Stimulated activated CD4-positive, alpha-beta T cell treated with anti-CD3 and anti-CD28 coated beads, Interleukin-4, amount 100 ng/mL, for 48 hours (primary cell): ENCODE results near the gene TAS1R1.

Source experiments
- DNase-seq, 2 donors: peaks; one replicate each; pipeline ENCODE4 v3.0.0-alpha.2; 2020; ENCODE audit warnings: low read depth in 2 of 2

Gene TAS1R1

DNA sequence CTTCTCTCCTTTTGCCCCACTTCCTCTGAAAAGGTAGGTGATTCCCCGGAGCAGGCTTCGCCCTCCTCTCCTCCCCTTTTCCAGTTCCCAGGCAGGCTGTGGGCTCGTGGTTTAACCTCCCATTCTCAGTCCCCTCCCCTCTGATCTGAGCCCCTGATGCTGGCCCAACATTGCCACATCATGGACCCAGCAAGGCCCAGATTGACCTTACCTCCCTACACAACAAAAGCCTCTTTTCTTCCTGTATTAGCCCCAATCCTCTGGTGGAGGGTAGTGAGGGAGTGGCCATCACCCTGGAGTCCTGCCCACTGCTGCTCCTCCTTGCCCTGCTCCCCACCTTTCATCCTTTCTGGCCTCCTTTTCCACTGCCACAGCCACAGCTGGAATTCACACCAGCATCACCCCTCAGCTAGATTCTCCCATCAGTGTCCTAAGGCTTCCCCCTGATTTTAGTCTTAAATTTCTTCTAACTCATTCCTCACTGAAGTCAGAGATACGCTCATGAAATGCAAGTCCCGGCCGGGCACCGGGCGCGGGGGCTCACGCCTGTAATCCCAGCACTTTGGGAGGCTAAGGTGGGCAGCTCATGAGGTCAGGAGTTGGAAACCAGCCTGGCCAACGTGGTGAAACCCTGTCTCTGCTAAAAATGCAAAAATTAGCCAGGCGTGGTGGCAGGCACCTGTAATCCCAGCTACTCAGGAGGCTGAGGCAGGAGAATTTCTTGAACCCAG lies 17.7 kb downstream of the TAS1R1 start:
- no peak for DNase-seq

DNA sequence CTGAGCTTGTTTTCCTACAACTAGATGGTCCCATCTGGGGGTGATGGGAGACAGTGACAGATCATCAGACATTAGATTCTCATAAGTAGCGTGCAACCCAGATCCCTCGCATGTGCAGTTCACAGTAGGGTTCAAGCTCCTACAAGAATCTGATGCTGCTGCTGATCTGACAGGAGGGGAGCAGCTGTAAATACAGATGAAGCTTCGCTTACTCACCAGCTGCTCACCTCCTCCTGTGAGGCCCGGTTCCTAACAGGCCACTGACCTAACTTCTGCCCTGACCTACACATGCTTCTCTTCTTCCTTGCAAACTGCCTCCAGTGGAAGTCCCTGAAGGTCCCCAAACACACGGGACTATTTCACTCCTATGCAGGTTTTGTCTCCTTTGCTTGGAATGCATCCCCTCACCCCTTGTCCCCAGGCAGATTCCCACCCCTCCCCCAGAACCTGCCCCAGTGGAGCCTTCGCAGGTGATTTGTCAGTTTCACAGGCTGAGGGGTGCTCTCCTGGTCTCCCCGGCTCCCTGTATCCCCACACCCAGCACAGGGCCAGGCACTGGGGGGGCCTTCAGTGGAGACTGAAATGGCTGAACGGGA lies 19.0 kb downstream of the TAS1R1 start:
- DNase-seq, result no peak

DNA sequence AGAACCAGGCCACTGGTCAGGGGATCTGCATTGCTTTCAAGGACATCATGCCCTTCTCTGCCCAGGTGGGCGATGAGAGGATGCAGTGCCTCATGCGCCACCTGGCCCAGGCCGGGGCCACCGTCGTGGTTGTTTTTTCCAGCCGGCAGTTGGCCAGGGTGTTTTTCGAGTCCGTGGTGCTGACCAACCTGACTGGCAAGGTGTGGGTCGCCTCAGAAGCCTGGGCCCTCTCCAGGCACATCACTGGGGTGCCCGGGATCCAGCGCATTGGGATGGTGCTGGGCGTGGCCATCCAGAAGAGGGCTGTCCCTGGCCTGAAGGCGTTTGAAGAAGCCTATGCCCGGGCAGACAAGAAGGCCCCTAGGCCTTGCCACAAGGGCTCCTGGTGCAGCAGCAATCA lies 19.7 kb downstream of the TAS1R1 start:
- DNase-seq, result no peak

DNA sequence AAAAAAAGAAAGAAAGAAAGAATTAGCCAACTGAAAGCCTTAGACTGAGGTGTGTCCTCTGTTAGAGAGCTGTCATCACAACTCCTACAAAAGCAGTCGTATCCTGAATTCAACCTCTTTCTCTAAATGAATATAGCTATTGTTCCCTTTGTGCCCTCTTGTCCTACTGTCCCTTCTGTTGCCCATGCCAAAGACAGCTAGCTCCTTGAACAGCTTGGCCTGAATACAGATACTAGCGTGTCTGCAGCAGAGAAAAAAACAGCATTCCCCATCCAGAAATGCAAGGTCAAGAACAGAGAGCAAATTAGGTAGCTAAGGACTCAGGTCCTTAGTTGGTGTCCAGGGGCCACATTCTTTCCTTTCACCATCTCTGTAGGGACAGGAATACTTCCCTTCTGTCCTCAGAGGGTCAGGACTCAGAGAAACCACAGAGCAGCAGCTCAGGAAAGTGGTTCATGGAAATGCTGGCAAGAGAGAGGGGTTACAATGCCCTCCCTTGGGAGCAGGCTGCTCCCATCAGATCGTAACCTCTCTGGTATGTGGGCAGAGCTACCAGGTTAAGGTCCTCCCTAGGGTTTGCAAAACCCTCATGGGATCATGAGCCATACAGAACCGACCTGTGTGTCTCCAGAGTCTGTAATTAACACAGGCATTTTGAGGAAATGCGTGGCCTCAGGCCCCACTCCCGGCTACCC lies 22.9 kb downstream of the TAS1R1 start:
- no peak for DNase-seq

DNA sequence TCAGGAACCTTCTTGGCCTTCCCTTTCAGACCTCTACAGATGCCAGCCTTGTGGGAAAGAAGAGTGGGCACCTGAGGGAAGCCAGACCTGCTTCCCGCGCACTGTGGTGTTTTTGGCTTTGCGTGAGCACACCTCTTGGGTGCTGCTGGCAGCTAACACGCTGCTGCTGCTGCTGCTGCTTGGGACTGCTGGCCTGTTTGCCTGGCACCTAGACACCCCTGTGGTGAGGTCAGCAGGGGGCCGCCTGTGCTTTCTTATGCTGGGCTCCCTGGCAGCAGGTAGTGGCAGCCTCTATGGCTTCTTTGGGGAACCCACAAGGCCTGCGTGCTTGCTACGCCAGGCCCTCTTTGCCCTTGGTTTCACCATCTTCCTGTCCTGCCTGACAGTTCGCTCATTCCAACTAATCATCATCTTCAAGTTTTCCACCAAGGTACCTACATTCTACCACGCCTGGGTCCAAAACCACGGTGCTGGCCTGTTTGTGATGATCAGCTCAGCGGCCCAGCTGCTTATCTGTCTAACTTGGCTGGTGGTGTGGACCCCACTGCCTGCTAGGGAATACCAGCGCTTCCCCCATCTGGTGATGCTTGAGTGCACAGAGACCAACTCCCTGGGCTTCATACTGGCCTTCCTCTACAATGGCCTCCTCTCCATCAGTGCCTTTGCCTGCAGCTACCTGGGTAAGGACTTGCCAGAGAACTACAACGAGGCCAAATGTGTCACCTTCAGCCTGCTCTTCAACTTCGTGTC lies 23.7 kb downstream of the TAS1R1 start:
- no peak for DNase-seq

DNA sequence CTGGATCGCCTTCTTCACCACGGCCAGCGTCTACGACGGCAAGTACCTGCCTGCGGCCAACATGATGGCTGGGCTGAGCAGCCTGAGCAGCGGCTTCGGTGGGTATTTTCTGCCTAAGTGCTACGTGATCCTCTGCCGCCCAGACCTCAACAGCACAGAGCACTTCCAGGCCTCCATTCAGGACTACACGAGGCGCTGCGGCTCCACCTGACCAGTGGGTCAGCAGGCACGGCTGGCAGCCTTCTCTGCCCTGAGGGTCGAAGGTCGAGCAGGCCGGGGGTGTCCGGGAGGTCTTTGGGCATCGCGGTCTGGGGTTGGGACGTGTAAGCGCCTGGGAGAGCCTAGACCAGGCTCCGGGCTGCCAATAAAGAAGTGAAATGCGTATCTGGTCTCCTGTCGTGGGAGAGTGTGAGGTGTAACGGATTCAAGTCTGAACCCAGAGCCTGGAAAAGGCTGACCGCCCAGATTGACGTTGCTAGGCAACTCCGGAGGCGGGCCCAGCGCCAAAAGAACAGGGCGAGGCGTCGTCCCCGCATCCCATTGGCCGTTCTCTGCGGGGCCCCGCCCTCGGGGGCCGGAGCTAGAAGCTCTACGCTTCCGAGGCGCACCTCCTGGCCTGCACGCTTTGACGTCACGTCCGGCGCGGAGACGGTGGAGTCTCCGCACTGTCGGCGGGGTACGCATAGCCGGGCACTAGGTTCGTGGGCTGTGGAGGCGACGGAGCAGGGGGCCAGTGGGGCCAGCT lies 24.4 kb downstream of the TAS1R1 start, which contains the start of gene ZBTB48:
TSS of gene ZBTB48 (plus strand) at position 621 of the 745 bp plus-strand sequence. CDS start 616 bp downstream, outside the sequence.
- peak; percentile 95 to 97 for DNase-seq

DNA sequence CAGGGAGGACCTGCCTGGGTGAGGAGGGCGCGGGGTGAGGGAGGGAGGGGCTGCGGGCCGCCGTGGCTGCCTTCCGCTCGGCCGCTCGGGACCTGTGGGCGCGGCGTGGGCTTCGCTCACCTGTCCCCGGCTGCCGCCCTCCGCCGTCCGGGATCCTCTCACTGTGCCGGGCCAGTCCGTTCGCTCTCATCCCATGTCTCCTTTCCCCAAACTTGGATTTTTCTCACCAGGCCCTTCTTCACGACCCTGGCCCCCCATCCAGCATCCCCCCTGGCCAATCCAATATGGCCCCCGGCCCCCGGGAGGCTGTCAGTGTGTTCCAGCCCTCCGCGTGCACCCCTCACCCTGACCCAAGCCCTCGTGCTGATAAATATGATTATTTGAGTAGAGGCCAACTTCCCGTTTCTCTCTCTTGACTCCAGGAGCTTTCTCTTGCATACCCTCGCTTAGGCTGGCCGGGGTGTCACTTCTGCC lies 25.0 kb downstream of the TAS1R1 start:
- peak in 1 of 2 donors; percentile 17 for DNase-seq

DNA sequence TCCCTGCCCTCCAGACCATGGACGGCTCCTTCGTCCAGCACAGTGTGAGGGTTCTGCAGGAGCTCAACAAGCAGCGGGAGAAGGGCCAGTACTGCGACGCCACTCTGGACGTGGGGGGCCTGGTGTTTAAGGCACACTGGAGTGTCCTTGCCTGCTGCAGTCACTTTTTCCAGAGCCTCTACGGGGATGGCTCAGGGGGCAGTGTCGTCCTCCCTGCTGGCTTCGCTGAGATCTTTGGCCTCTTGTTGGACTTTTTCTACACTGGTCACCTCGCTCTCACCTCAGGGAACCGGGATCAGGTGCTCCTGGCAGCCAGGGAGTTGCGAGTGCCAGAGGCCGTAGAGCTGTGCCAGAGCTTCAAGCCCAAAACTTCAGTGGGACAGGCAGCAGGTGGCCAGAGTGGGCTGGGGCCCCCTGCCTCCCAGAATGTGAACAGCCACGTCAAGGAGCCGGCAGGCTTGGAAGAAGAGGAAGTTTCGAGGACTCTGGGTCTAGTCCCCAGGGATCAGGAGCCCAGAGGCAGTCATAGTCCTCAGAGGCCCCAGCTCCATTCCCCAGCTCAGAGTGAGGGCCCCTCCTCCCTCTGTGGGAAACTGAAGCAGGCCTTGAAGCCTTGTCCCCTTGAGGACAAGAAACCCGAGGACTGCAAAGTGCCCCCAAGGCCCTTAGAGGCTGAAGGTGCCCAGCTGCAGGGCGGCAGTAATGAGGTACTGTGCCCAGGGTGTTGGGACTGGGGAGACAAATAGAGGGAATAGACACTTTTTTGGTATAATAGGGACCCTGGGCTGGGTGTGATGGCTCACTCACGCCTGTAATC lies 25.7 kb downstream of the TAS1R1 start:
- no peak for DNase-seq

DNA sequence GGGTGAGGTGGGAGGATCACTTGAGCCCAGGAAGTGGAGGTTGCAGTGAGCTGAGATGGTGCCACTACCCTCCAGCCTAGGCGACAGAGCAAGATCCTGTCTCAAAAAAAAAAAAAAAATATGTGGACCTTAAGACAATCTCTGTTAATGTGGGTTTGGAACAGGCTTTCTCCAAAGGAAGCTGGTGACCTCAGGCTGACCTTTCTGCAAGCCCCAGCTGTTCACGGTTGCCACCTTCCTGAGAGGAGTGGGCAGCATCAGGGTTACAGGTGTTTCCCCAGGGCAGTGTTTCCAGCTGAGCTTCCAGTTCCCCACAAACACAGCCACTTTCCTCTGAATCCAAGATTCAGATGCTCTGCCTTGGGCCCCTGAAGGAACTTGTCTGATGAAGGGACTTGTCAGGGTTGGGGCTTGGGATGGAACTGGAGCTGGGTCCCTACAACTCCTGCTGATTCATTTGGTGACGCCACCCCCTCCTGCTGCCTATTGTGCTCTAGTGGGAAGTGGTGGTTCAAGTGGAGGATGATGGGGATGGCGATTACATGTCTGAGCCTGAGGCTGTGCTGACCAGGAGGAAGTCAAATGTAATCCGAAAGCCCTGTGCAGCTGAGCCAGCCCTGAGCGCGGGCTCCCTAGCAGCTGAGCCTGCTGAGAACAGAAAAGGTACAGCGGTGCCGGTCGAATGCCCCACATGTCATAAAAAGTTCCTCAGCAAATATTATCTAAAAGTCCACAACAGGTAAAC lies 26.6 kb downstream of the TAS1R1 start:
- no peak for DNase-seq

DNA sequence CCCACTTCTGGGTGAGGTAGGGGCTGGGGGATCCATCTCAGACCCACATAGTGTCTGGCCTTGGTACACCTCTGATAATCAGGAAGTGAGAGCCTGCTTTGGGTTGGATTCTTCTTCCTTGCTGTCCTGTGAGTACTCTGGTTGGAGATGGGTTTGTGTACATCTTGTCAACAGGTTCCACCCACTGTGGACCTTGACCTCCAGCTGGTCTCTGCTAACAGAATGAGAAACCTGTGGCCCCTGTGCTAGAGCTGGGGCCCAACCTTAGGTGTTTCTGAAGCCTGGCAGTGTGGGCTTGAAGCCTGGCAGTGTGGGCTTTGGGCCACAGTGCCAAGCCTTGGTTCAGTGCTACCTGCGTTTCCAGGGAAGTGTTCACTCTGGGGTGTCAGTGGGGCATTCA lies 27.3 kb downstream of the TAS1R1 start:
- no peak for DNase-seq

DNA sequence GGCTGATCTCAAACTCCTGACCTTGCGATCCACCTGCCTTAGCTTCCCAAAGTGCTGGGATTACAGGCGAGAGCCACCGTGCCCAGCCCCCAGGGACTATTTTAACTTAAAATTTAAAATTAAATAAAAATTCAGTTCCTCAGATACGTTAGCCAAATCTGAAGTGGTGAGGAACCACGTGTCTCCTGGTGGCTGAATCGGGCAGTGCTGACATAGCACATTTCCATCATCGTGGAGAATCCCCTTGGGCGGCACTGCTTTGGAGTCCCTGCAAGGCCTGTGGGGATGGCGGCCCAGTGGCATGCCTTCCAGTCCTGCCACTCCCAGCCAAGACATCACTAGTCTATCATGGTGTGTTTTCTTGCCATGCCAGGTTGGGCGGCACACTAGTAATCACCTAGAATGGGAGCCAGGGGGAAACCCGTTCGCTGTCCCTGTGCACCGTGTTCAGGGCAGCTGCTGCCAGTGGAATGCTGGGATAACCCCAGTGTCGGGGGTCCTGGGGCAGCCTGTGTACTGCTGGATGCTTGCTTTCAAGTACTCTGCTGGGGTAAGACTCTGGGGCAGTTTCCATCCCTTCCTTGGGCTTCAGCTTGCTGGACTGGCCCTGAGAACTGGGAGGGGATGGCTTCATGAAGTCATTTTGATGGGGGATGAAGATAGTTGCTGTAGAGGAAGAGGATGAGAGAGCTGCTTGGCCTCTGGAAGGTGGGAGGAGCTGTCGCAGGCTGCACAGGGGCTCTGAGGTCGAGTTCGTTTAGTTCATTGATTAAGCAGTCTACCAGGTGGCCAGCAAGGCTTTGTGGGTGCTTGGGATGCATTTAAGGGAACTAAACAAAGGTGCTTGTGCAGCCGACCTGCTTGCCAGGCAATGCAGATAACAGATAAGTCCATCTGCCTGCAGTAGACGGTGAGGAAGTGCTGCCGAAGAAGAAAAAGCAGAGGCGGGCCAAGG lies 29.3 kb downstream of the TAS1R1 start:
- DNase-seq, result no peak

DNA sequence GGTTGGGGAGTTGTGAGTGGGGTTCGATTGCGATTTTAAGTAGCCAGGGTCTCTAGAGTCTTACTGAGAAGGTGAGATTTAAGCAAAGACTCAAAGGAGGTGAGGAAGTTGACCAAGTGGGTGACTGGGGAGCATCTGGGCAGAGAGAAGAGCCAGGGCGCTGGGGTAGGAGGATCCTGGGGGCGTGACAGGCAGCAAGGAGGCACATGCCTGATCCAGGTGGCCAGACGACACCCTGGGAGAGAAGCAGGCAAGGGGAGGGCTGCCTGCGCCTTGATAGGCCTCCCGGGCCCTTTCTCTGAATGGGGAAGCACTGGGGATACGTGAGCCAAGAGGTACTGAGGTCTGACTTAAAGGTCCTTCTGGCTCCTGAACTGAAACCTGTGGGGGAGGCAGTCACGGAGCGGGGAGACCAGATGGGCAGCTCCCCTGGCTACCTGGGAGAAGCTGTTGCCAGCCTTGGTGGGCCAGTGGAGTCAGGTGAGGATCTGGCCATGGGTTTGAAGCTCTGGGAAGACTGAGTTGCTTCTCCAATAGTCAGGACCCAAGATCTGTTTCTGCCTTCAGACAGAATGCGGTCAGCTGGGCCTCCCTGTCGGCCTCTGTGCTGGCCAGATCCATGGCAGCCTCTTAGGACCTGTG lies 30.1 kb downstream of the TAS1R1 start:
- DNase-seq, result no peak

DNA sequence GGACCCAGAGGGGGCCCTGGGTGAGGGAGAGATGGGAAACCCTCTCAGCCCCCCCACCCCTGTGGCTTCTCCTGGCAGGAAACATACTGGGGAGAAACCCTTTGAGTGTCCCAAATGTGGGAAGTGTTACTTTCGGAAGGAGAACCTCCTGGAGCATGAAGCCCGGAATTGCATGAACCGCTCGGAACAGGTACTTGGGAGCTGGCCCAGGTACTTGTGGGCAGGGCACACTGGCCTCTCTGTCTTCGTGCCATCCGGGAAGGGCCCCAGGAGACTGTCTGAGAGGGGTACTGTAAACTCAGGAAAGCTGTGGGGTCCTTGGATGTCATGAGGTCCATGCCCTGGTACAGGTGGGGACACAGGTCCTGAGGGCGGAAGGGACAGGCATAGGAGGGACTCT lies 30.7 kb downstream of the TAS1R1 start:
- DNase-seq, result no peak

DNA sequence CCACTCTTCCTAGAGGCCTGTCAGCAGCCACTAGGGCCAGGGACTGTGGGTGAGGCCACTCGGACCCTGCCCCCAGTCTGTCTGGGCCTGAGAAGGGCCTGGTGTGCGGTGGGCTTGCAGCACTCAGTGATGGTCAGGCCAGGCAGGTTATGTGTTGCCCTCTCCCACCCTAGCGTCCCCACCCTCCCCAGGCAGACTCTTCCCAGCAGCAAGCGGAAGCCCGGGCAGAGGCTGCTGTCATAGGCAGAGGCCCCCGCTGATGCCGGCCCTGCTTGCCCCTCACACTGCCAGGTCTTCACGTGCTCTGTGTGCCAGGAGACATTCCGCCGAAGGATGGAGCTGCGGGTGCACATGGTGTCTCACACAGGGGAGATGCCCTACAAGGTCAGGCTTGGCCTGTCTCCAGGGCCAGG lies 31.3 kb downstream of the TAS1R1 start:
- DNase-seq, result no peak

DNA sequence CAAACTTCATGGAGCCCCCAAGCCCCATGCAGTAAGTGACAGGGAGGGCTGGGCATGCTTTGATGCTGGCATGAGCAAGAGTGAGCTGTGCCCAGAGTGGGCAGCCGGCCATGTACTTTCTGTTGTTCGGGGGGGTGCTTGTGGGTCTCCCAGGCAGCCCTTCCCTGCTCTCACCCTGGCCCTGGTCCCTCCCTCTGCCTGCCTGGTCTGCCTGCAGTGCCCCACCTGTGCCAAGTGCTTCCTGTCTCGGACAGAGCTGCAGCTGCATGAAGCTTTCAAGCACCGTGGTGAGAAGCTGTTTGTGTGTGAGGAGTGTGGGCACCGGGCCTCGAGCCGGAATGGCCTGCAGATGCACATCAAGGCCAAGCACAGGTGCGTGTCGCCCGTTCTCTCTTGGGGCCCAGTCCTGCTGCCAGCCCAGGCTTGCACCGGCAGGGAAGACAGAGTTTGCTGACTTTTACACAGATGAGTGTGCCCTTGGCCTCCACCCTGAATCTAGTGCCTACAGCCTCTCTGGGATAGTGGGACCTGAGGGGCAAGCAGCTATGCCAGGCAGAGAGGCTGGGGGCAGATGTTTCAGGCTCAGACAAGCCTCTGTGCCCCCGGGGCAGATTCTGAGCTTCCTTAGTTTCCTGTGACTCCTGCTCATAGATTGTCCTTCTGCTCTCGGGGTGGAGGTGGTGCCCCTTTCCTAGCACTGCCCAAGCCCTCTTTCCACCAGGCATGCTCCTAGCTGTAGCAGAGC lies 32.3 kb downstream of the TAS1R1 start:
- no peak for DNase-seq

DNA sequence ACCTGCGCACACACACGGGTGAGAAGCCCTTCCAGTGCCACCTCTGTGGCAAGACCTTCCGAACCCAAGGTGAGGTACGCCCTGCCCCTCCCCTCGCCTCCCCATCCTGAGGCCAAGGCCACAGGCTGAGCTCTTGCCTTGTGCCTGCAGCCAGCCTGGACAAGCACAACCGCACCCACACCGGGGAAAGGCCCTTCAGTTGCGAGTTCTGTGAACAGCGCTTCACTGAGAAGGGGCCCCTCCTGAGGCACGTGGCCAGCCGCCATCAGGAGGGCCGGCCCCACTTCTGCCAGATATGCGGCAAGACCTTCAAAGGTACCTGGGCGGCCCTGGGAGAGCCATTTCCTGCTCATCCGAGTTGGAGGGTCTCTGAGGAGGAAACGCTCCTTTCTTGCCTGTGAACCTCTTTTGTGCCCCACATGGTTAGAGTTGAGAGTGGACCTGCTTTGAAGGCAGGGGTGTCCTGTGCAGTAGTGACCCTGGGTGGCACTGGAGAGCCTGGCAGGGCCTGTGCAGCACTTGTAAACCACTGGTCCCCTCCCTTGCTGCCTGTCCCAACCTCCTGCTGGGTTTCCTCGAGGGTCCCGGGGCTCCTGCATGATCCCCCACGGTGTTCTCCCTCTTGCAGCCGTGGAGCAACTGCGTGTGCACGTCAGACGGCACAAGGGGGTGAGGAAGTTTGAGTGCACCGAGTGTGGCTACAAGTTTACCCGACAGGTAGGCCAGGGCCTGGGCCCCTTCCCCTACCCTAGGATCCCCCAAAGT lies 33.2 kb downstream of the TAS1R1 start:
- no peak for DNase-seq
